Activated B cell treated with CpG ODN at 0.5 μM for 24 hours (primary cell): ENCODE results near the gene FADS1. TPM values are rescaled to one million over a fixed set of nuclear protein-coding genes. Genes with fewer than 3 reads are reported as not detected.

Experiments
- ATAC-seq: fragments of 200-7000 bp; cut with Tn5 transposase; one replicate; pipeline ENCODE4 v1.10.0; 2021; ENCODE audit warnings: low read depth, mild to moderate bottlenecking, moderate library complexity
- CTCF ChIA-PET: fragments of 350-600 bp; sonication (Branson Sonifier 250); formaldehyde crosslinking; loops from one replicate; lab custom pipeline; 2021; ENCODE audit warnings: antibody characterized with exemption; lab: Charles Lee
- POLR2A ChIA-PET: fragments of 350-600 bp; sonication (Branson Sonifier 250); formaldehyde crosslinking; loops from one replicate; lab custom pipeline; 2021; ENCODE audit warnings: antibody characterized with exemption; lab: Charles Lee
- DNase-seq: peaks from one replicate; pipeline ENCODE4 v3.0.0; 2022
- H3K27ac Mint-ChIP-seq: one replicate; pipeline ENCODE4 v1.8.0; 2020; ENCODE audit warnings: mixed read lengths
- H3K27me3 Mint-ChIP-seq: one replicate; pipeline ENCODE4 v1.8.0; 2021; ENCODE audit warnings: mixed read lengths
- H3K36me3 Mint-ChIP-seq: one replicate; pipeline ENCODE4 v1.8.0; 2021; ENCODE audit warnings: low read depth, mixed read lengths
- H3K4me1 Mint-ChIP-seq: one replicate; pipeline ENCODE4 v1.8.0; 2021; ENCODE audit warnings: mixed read lengths
- H3K4me3 Mint-ChIP-seq: one replicate; pipeline ENCODE4 v1.8.0; 2020; ENCODE audit warnings: mild to moderate bottlenecking, mixed read lengths
- H3K9me3 Mint-ChIP-seq: one replicate; pipeline ENCODE4 v1.8.0; 2020; ENCODE audit warnings: mixed read lengths
- CTCF ChIP-seq: fragments of 200-600 bp; IDR thresholded peaks from one replicate; pipeline ENCODE4 v1.8.0; 2022; ENCODE audit warnings: antibody characterized with exemption, mild to moderate bottlenecking
- intact Hi-C: fragments of 100-400 bp; cut with micrococcal nuclease; formaldehyde crosslinking; loops from one replicate; pipeline ENCODE4 v1.15.1; 2024
- total RNA-seq: library from RNA; stranded (reverse); gene quantifications from 2 replicates; pipeline ENCODE4 v1.2.3, GENCODE V29; 2022

Gene FADS1
- total RNA-seq, 1 donor from 2014 or later = 23.3 TPM

DNA sequence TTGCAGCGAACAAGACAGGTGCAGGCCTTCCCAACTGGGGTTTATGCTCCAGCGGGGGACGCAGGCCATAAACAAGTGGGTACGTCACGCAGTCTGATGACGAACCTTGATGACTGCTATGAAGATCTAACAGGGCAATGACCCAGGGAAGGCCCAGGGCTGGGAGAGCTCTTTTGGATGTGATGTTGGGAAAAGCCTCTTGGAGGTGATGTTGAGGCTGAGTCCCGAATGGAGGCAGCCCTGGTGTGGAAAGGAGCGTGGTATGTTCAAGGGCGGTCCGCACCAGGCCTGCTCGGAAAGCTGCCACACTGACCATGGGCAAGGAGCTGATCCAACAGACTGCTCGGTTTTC, 17.1 kb upstream of the FADS1 start:
- Mint-ChIP-seq H3K4me1 (peaks cover 41% of the 10 kb centered on the region), H3K36me3 (no peaks in the 10 kb centered on the region), H3K9me3 (no peaks in the 10 kb centered on the region), H3K4me3 (peak overlapping the region; percentile 51), H3K27me3 (peaks cover 5% of the 10 kb centered on the region), H3K27ac (peak overlapping the region; percentile 86)
- DNase-seq (no peak), ATAC-seq (no peak)
- TF ChIP-seq CTCF = no peak
- intact Hi-C loops = loop anchor here (2.0 kb wide), 1 partner anchor 19 kb away; no protein-coding TSS in a partner anchor
- CTCF ChIA-PET = interaction anchor here (0.9 to 1.8 kb wide), 4 partner anchors 18 to 274 kb away, joined by 3 to 4 read pairs (median 4); no protein-coding TSS in a partner anchor
- POLR2A ChIA-PET = interaction anchor here (0.6 to 3.3 kb wide), 7 partner anchors 12 to 134 kb away, joined by 3 to 41 read pairs (median 4); partner anchors contain the start of genes FADS1, FEN1 and FTH1

GRCh38 chr11:61833471-61833870, 16.7 kb upstream of the FADS1 start:
- no peak for DNase-seq
- POLR2A ChIA-PET = interaction anchor here (0.6 to 3.3 kb wide), 2 partner anchors 11 to 18 kb away, joined by 4 to 41 read pairs; partner anchors contain the start of gene FADS1
- H3K36me3 Mint-ChIP-seq = no peaks in the 10 kb centered on the region
- CTCF ChIA-PET = interaction anchor here (1.8 kb wide), 1 partner anchor 38 kb away, joined by 4 read pairs; no protein-coding TSS in a partner anchor
- no peak for TF ChIP-seq CTCF
- H3K27ac Mint-ChIP-seq = peak overlapping the region; percentile 86
- H3K4me3 Mint-ChIP-seq = no peak overlapping the region
- ATAC-seq = no peak
- intact Hi-C loops = no loop called here
- H3K4me1 Mint-ChIP-seq = peaks cover 43% of the 10 kb centered on the region
- peaks cover 5% of the 10 kb centered on the region for H3K27me3 Mint-ChIP-seq
- H3K9me3 Mint-ChIP-seq = no peaks in the 10 kb centered on the region

GRCh38 chr11:61832754-61833153, 16.0 kb upstream of the FADS1 start:
- no peak for ATAC-seq
- CTCF ChIA-PET = no interaction called here
- no peak for DNase-seq
- Mint-ChIP-seq H3K4me1 (peaks cover 50% of the 10 kb centered on the region), H3K9me3 (no peaks in the 10 kb centered on the region), H3K27me3 (peaks cover 5% of the 10 kb centered on the region), H3K27ac (no peak overlapping the region), H3K4me3 (no peak overlapping the region), H3K36me3 (no peaks in the 10 kb centered on the region)
- TF ChIP-seq CTCF = no peak
- POLR2A ChIA-PET = interaction anchor here (3.3 kb wide), 1 partner anchor 17 kb away, joined by 41 read pairs; the partner anchor contains the start of gene FADS1
- intact Hi-C loops = no loop called here

DNA sequence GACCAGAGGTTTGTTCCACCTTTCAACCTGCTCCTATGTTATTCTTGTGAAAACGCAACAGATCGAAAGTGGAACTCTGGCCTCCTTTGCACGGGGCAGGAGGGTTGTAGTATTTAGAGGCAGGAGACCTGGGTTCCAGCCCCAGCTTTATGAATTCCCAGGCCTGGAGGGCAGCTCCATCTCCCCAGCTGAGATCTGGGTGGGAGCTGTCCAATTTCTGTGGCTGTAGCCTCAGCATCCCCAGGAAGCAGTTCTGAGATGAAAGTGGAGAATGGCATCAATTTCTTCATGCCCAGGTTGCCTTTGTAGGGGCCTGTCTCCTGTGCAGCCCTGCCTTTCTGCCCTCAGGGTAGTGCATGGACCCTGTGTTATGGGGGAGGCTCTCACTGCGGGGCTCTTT, 15.4 kb upstream of the FADS1 start:
- H3K27ac Mint-ChIP-seq = no peak overlapping the region
- no peaks in the 10 kb centered on the region for H3K36me3 Mint-ChIP-seq
- intact Hi-C loops = no loop called here
- no peak for TF ChIP-seq CTCF
- peaks cover 52% of the 10 kb centered on the region for H3K4me1 Mint-ChIP-seq
- no peak overlapping the region for H3K4me3 Mint-ChIP-seq
- peaks cover 5% of the 10 kb centered on the region for H3K27me3 Mint-ChIP-seq
- DNase-seq (no peak), ATAC-seq (no peak)
- ChIA-PET CTCF (interaction anchor here (1.0 kb wide), 1 partner anchor 67 kb away, joined by 4 read pairs; no protein-coding TSS in a partner anchor), POLR2A (no interaction called here)
- no peaks in the 10 kb centered on the region for H3K9me3 Mint-ChIP-seq

GRCh38 chr11:61830237-61831105, 13.7 kb upstream of the FADS1 start:
- H3K27me3 Mint-ChIP-seq = peaks cover 8% of the 10 kb centered on the region
- intact Hi-C loops = no loop called here
- no peak overlapping the region for H3K27ac Mint-ChIP-seq
- CTCF ChIA-PET = interaction anchor here (0.6 to 4.3 kb wide), 4 partner anchors 11 to 117 kb away, joined by 3 to 32 read pairs (median 4); partner anchors contain the start of gene FADS1
- DNase-seq (no peak), ATAC-seq (no peak)
- TF ChIP-seq CTCF = no peak
- POLR2A ChIA-PET = interaction anchor here (1.0 to 3.7 kb wide), 3 partner anchors 15 to 60 kb away, joined by 3 to 61 read pairs (median 4); partner anchors contain the start of genes FADS1 and FADS3
- H3K9me3 Mint-ChIP-seq = no peaks in the 10 kb centered on the region
- H3K36me3 Mint-ChIP-seq = no peaks in the 10 kb centered on the region
- peaks cover 49% of the 10 kb centered on the region for H3K4me1 Mint-ChIP-seq
- no peak overlapping the region for H3K4me3 Mint-ChIP-seq
